ENCODE data around the gene MAP3K20. TPM values are rescaled to one million over a fixed set of nuclear protein-coding genes. Genes with fewer than 3 reads are reported as not detected.
A peak's percentile ranks its signal among the peaks of the same experiment; 100 is the strongest.

The MAP3K20 gene
- total and polyA plus RNA-seq, 2 of the 4 experiments (the other 2 are of a cell fraction): 27.5 to 84.4 TPM

DNA sequence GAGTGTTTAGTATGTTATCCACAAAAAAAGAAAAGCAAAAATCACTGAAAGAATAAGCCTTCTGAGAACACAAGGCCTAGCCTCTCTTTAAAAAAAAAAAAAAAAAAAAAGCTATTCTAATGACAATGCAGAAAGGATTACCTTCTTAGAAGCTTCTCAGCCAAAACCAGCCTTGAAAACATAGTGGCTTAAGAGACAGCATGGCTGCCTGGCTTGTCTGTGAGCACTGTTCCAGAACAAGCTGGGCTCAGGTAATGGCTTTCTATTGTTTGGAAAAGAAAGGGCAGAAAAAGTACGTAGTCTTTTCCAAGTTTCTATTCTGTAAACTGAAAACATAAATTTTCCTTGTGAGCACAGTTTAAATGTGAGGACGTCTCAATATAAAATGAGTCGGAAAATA is 119.5 kb downstream of the MAP3K20 start:
- H2AK5ac ChIP-seq (ENCODE audit: low read depth, low read length): no peak overlapping the region
- peak overlapping the region; percentile 29; the same call in 1 of the 2 replicates for H2BK20ac ChIP-seq (ENCODE audit: low read depth, low read length)
- H4K8ac ChIP-seq (ENCODE audit: low read depth in 2 of 2, low read length in 2 of 2): peak overlapping the region in 1 of 2 experiments; percentile 42; a peak in 1 of 4 replicates
- peaks cover 16% of the 10 kb centered on the region for H3K36me3 ChIP-seq (ENCODE audit: control insufficient read depth, insufficient read depth, low read length)
- no peak overlapping the region for H4K91ac ChIP-seq (ENCODE audit: insufficient read depth, low read depth, low read length)
- ATAC-seq (ENCODE audit: low read depth) (no peak), DNase-seq (no peak)
- no peaks in the 10 kb centered on the region for H3K9me3 ChIP-seq (ENCODE audit: control insufficient read depth, insufficient read depth, low read length)
- ChIA-PET CTCF (interaction anchor here (0.7 kb wide), 1 partner anchor 15 kb away, joined by 4 read pairs; no protein-coding TSS in a partner anchor), POLR2A (ENCODE audit: unreplicated experiment) (no interaction called here)
- H3K4me3 ChIP-seq (ENCODE audit: insufficient read depth, low read depth, low read length): no peak overlapping the region
- no peak overlapping the region for H2BK15ac ChIP-seq (ENCODE audit: low read depth, low read length)
- in situ Hi-C loops (cut with MboI; ENCODE audit: low sequenced_read_pairs): no loop called here
- H2AFZ ChIP-seq (replicated peaks; ENCODE audit: low read length, poor library complexity): no peak overlapping the region
- peaks cover 6% of the 10 kb centered on the region; the same call in 1 of the 2 replicates for H3K9me1 ChIP-seq (ENCODE audit: insufficient read depth, low read length)
- H3K27ac ChIP-seq (ENCODE audit: insufficient read depth, low read length): no peak overlapping the region
- H3K9ac ChIP-seq (ENCODE audit: low read depth, low read length): no peak overlapping the region
- 0 out of 2 replicates have a peak overlapping the region, but pooled peaks have one; percentile 45 for H3K23ac ChIP-seq (ENCODE audit: low read depth, low read length)
- no peak overlapping the region for H3K56ac ChIP-seq (ENCODE audit: extremely low read depth, insufficient read depth, low read length)
- 0 out of 2 replicates have a peak overlapping the region, but pooled peaks have one; percentile 60 for H3K4ac ChIP-seq (ENCODE audit: low read depth, low read length)
- no peak overlapping the region for H4K5ac ChIP-seq (ENCODE audit: low read depth, low read length)
- H2BK120ac ChIP-seq (ENCODE audit: low read depth, low read length): no peak overlapping the region
- intact Hi-C loops (cut with micrococcal nuclease): no loop called here
- no peak overlapping the region for H2AK9ac ChIP-seq (replicated peaks; ENCODE audit: low read depth, low read length, poor library complexity)
- no peaks in the 10 kb centered on the region for H3K27me3 ChIP-seq (ENCODE audit: control insufficient read depth, insufficient read depth, low read length)
- peaks cover 16% of the 10 kb centered on the region for H3K4me1 ChIP-seq (ENCODE audit: control insufficient read depth, insufficient read depth, low read length)
- dilution Hi-C loops (cut with HindIII; ENCODE audit: low sequenced_read_pairs, unreplicated experiment): no loop called here
- no peak overlapping the region for H2BK5ac ChIP-seq (ENCODE audit: low read depth, low read length, poor library complexity, severe bottlenecking)
- H3K14ac ChIP-seq (replicated peaks; ENCODE audit: low read depth, low read length): 0 out of 2 replicates have a peak overlapping the region, but pooled peaks have one; percentile 67
- no peak for TF ChIP-seq CEBPB (IDR thresholded peaks at IDR 0.05; ENCODE audit: low read depth, low read length)
- no peak for TF ChIP-seq BHLHE40 (IDR thresholded peaks at IDR 0.05; ENCODE audit: low read depth, low read length)
- TF ChIP-seq MXI1 (IDR thresholded peaks at IDR 0.05; ENCODE audit: borderline replicate concordance, low read depth, low read length): no peak
- no peak for TF ChIP-seq NFE2L2 (IDR thresholded peaks at IDR 0.05; ENCODE audit: low read depth, low read length)
- no peak for TF ChIP-seq RCOR1 (IDR thresholded peaks at IDR 0.05; ENCODE audit: insufficient replicate concordance, low read length)
- TF ChIP-seq SMC3 (IDR thresholded peaks at IDR 0.05; ENCODE audit: low read depth, low read length): no peak
- TF ChIP-seq MAFK (IDR thresholded peaks at IDR 0.05; ENCODE audit: low read depth, low read length): no peak
- no peak for TF ChIP-seq FOS (IDR thresholded peaks at IDR 0.05; ENCODE audit: low read depth, low read length)
- TF ChIP-seq CHD1 (IDR thresholded peaks at IDR 0.05; ENCODE audit: low read depth, low read length): no peak
- TF ChIP-seq, protein P1, sequence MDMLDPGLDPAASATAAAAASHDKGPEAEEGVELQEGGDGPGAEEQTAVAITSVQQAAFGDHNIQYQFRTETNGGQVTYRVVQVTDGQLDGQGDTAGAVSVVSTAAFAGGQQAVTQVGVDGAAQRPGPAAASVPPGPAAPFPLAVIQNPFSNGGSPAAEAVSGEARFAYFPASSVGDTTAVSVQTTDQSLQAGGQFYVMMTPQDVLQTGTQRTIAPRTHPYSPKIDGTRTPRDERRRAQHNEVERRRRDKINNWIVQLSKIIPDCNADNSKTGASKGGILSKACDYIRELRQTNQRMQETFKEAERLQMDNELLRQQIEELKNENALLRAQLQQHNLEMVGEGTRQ (IDR thresholded peaks at IDR 0.05; ENCODE audit: low read depth, low read length): no peak
- no peak for TF ChIP-seq RFX5 (IDR thresholded peaks at IDR 0.05; ENCODE audit: low read depth, low read length)
- no peak for TF ChIP-seq RAD21 (IDR thresholded peaks at IDR 0.05; ENCODE audit: low read length)
- TF ChIP-seq POLR2A (IDR thresholded peaks at IDR 0.05; ENCODE audit: low read depth, low read length): no peak
- TF ChIP-seq, protein P2, sequence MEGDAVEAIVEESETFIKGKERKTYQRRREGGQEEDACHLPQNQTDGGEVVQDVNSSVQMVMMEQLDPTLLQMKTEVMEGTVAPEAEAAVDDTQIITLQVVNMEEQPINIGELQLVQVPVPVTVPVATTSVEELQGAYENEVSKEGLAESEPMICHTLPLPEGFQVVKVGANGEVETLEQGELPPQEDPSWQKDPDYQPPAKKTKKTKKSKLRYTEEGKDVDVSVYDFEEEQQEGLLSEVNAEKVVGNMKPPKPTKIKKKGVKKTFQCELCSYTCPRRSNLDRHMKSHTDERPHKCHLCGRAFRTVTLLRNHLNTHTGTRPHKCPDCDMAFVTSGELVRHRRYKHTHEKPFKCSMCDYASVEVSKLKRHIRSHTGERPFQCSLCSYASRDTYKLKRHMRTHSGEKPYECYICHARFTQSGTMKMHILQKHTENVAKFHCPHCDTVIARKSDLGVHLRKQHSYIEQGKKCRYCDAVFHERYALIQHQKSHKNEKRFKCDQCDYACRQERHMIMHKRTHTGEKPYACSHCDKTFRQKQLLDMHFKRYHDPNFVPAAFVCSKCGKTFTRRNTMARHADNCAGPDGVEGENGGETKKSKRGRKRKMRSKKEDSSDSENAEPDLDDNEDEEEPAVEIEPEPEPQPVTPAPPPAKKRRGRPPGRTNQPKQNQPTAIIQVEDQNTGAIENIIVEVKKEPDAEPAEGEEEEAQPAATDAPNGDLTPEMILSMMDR (conservative IDR thresholded peaks at IDR 0.05; ENCODE audit: low read depth, low read length): no peak
- TF ChIP-seq, protein P3, sequence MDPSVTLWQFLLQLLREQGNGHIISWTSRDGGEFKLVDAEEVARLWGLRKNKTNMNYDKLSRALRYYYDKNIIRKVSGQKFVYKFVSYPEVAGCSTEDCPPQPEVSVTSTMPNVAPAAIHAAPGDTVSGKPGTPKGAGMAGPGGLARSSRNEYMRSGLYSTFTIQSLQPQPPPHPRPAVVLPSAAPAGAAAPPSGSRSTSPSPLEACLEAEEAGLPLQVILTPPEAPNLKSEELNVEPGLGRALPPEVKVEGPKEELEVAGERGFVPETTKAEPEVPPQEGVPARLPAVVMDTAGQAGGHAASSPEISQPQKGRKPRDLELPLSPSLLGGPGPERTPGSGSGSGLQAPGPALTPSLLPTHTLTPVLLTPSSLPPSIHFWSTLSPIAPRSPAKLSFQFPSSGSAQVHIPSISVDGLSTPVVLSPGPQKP (IDR thresholded peaks at IDR 0.05; ENCODE audit: borderline replicate concordance, low read depth, low read length): no peak
- no peak for TF ChIP-seq MAZ (IDR thresholded peaks at IDR 0.05; ENCODE audit: borderline replicate concordance, low read depth, low read length)
- no TSS peak for BruUV-seq (replicated peaks)
- H3K79me1 ChIP-seq (ENCODE audit: low read depth in 1 of 2, low read length in 2 of 2): peaks cover 31 to 44% of the 10 kb centered on the region in 2 experiments
- no CpG with 5 or more reads among the region's 3 CpGs for WGBS, 2 experiments (ENCODE audit: extremely low coverage in 2 of 2, insufficient read length in 1 of 2)
- H3K4me2 ChIP-seq (ENCODE audit: low read depth, low read length): no peak overlapping the region
- H4K20me1 ChIP-seq (ENCODE audit: insufficient read depth, low read length): no peaks in the 10 kb centered on the region; the same call in 1 of the 2 replicates
- H3K18ac ChIP-seq (ENCODE audit: low read depth, low read length): no peak overlapping the region
